ENCODE results near the gene MPV17L2.

The MPV17L2 gene

DNA sequence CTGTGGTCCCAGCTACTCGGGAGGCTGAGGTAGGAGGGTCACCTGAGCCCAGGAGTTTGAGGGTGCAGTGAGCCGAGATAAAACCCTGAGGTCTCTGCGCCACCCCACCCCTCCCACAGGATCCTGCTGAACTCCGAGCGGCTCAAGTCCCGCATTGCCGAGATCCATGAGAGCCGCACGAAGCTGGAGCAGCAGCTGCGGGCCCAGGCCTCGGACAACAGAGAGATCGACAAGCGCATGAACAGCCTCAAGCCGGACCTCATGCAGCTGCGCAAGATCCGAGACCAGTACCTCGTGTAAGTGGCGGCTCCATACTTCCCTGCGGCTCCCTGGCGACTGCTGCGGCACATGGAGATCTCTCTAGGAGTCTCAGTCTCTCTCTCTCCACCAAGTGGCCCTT lies 26.0 kb upstream of the MPV17L2 start:
- Histone ChIP-seq H4K20me1 (ENCODE audit: control insufficient read depth, insufficient read depth, low read depth, low read length) (no peaks in the 10 kb centered on the region), H3K9me2 (replicated peaks; ENCODE audit: control insufficient read depth, low read length) (no peaks in the 10 kb centered on the region), H3K36me3 (ENCODE audit: control insufficient read depth, low read length) (peaks cover 40% of the 10 kb centered on the region), H3K4me1 (ENCODE audit: control insufficient read depth, low read length) (peaks cover 43% of the 10 kb centered on the region), H3K4me2 (ENCODE audit: low read length) (no peak overlapping the region), H3K9me3 (ENCODE audit: control insufficient read depth, insufficient read depth, low read length) (no peaks in the 10 kb centered on the region), H3F3A (ENCODE audit: control insufficient read depth, insufficient read depth) (peaks cover 26% of the 10 kb centered on the region), H3K4me3 (ENCODE audit: low read length) (no peak overlapping the region), H3K27ac (ENCODE audit: low read depth, low read length) (no peak overlapping the region), H3K79me2 (ENCODE audit: control insufficient read depth, low read length) (peaks cover 7% of the 10 kb centered on the region; the same call in 1 of the 2 replicates), H3K27me3 (ENCODE audit: control insufficient read depth, low read length) (no peaks in the 10 kb centered on the region)
- TF ChIP-seq, protein P1, sequence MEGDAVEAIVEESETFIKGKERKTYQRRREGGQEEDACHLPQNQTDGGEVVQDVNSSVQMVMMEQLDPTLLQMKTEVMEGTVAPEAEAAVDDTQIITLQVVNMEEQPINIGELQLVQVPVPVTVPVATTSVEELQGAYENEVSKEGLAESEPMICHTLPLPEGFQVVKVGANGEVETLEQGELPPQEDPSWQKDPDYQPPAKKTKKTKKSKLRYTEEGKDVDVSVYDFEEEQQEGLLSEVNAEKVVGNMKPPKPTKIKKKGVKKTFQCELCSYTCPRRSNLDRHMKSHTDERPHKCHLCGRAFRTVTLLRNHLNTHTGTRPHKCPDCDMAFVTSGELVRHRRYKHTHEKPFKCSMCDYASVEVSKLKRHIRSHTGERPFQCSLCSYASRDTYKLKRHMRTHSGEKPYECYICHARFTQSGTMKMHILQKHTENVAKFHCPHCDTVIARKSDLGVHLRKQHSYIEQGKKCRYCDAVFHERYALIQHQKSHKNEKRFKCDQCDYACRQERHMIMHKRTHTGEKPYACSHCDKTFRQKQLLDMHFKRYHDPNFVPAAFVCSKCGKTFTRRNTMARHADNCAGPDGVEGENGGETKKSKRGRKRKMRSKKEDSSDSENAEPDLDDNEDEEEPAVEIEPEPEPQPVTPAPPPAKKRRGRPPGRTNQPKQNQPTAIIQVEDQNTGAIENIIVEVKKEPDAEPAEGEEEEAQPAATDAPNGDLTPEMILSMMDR (IDR thresholded peaks at IDR 0.05; ENCODE audit: low read depth, low read length, poor library complexity, severe bottlenecking) = no peak
- TF ChIP-seq EZH2phosphoT487 (IDR thresholded peaks at IDR 0.05; ENCODE audit: borderline replicate concordance, low read length) = no peak

DNA sequence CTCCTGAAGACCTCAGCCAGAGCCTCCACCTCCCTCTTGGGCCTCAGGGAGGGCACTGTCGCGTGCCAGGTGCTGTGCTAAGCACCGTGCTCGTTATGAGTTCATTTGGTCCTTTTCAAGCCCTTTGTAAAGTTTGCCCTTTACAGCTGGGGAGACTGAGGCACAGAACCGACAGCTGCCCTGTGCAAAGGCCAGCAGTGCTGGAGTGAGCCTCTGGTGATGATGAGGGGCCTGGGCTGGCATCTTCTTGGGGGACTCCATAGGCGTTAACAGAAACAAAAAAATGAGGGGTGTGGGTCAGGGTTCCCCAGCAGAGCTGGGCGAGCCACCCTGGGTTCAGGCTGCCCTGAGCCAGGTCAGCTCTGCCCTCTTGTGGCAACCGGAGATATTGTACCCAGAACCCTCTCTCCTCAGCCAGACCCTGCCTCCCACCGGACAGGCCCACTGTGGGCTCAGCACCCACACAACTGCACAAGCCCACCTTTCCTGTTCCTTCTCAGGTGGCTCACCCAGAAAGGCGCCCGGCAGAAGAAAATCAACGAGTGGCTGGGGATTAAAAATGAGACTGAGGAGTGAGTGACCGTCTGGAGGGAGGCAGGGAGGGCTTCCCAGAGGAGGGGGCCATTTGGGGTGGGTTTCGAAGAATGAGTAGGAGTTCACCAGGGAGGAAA lies 24.9 kb upstream of the MPV17L2 start:
- Histone ChIP-seq H3F3A (ENCODE audit: control insufficient read depth, insufficient read depth) (peaks cover 33% of the 10 kb centered on the region), H3K9me2 (replicated peaks; ENCODE audit: control insufficient read depth, low read length) (no peaks in the 10 kb centered on the region), H3K4me1 (ENCODE audit: control insufficient read depth, low read length) (peaks cover 54% of the 10 kb centered on the region), H3K36me3 (ENCODE audit: control insufficient read depth, low read length) (peaks cover 31% of the 10 kb centered on the region), H3K4me3 (ENCODE audit: low read length) (peak overlapping the region; percentile 96), H3K27me3 (ENCODE audit: control insufficient read depth, low read length) (no peaks in the 10 kb centered on the region), H4K20me1 (ENCODE audit: control insufficient read depth, insufficient read depth, low read depth, low read length) (no peaks in the 10 kb centered on the region), H3K79me2 (ENCODE audit: control insufficient read depth, low read length) (peaks cover 11% of the 10 kb centered on the region; the same call in 1 of the 2 replicates), H3K27ac (ENCODE audit: low read depth, low read length) (peak overlapping the region; percentile 97), H3K4me2 (ENCODE audit: low read length) (peak overlapping the region; percentile 99), H3K9me3 (ENCODE audit: control insufficient read depth, insufficient read depth, low read length) (no peaks in the 10 kb centered on the region)
- no peak for TF ChIP-seq EZH2phosphoT487 (IDR thresholded peaks at IDR 0.05; ENCODE audit: borderline replicate concordance, low read length)
- TF ChIP-seq, protein P1 (IDR thresholded peaks at IDR 0.05; ENCODE audit: low read depth, low read length, poor library complexity, severe bottlenecking) = peak; percentile 87

DNA sequence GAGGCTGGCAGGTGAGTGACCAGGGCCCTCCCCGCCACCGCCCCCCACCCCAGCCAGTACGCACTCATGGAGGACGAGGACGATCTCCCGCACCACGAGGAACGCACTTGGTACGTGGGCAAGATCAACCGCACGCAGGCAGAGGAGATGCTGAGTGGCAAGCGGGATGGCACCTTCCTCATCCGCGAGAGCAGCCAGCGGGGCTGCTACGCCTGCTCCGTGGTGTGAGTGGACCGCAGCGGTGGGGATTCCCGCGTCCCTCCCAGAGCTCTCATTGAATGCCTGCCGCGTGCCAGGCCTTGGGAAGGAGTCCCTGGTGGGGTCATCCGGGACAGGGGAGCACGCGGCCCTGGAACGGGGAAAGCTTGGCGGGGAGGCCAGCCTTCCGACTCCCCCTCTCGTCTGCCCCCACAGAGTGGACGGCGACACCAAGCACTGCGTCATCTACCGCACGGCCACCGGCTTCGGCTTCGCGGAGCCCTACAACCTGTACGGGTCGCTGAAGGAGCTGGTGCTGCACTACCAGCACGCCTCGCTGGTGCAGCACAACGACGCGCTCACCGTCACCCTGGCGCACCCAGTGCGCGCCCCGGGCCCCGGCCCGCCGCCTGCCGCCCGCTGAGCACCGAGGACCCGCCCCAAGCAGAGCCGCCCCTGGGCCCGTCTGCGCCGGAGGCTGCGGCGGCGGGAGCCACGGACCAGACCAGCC lies 24.2 kb upstream of the MPV17L2 start:
- Histone ChIP-seq H3K79me2 (ENCODE audit: control insufficient read depth, low read length) (peaks cover 17% of the 10 kb centered on the region), H3K4me3 (ENCODE audit: low read length) (peak overlapping the region; percentile 96), H3K9me3 (ENCODE audit: control insufficient read depth, insufficient read depth, low read length) (no peaks in the 10 kb centered on the region), H3K27me3 (ENCODE audit: control insufficient read depth, low read length) (no peaks in the 10 kb centered on the region), H3K36me3 (ENCODE audit: control insufficient read depth, low read length) (peaks cover 29% of the 10 kb centered on the region), H3K4me2 (ENCODE audit: low read length) (peak overlapping the region; percentile 99), H3F3A (ENCODE audit: control insufficient read depth, insufficient read depth) (peaks cover 33% of the 10 kb centered on the region), H4K20me1 (ENCODE audit: control insufficient read depth, insufficient read depth, low read depth, low read length) (no peaks in the 10 kb centered on the region), H3K27ac (ENCODE audit: low read depth, low read length) (peak overlapping the region; percentile 97), H3K9me2 (replicated peaks; ENCODE audit: control insufficient read depth, low read length) (no peaks in the 10 kb centered on the region), H3K4me1 (ENCODE audit: control insufficient read depth, low read length) (peaks cover 58% of the 10 kb centered on the region)
- TF ChIP-seq, protein P1 (IDR thresholded peaks at IDR 0.05; ENCODE audit: low read depth, low read length, poor library complexity, severe bottlenecking) = no peak
- TF ChIP-seq EZH2phosphoT487 (IDR thresholded peaks at IDR 0.05; ENCODE audit: borderline replicate concordance, low read length) = no peak
